Esophagus muscularis mucosa (tissue), 4 donors: Measurements from ENCODE around the gene TUBB.

ENCODE experiments used
- CTCF ChIP-seq, 3 experiments: fragments of 200-600 bp in 2 of 3; fragments of 450-650 bp in 1 of 3; sonication (generic) in 2 of 3; IDR thresholded peaks; one replicate each; pipeline ENCODE4 v1.5.1; 2017 to 2019; ENCODE audit warnings: antibody characterized with exemption in 3 of 3, mild to moderate bottlenecking in 2 of 3, moderate library complexity in 1 of 3
- EP300 ChIP-seq: sonication (generic); formaldehyde crosslinking; IDR thresholded peaks from one replicate; pipeline ENCODE4 v1.6.1; 2017; ENCODE audit warnings: antibody characterized with exemption
- POLR2A ChIP-seq: fragments of 450-650 bp; IDR thresholded peaks from one replicate; pipeline ENCODE4 v1.6.1; 2017; ENCODE audit warnings: antibody characterized with exemption, moderate library complexity, mild to moderate bottlenecking, low read depth
- POLR2AphosphoS5 ChIP-seq, 2 donors: sonication (generic); formaldehyde crosslinking; IDR thresholded peaks; one replicate each; pipeline ENCODE4 v1.6.1; 2017; ENCODE audit warnings: antibody characterized with exemption in 2 of 2

GRCh38 chr6:30724906-30725667 lies 4.9 kb downstream of the TUBB start:
- TF ChIP-seq CTCF (IDR thresholded peaks at IDR 0.05) (no peak), POLR2A (no peak), POLR2AphosphoS5 (IDR thresholded peaks at IDR 0.05) (no peak), EP300 (no peak)
